Right lobe of liver (tissue), 4 donors: ENCODE results near the gene PPP1R3F.

Experiments used
- CTCF ChIP-seq, 4 donors: fragments of 200-600 bp in 3 of 4; fragments of 450-650 bp in 1 of 4; IDR thresholded peaks; one replicate each; pipeline versions ENCODE4 v1.5.1 to v1.8.0; 2016 to 2022; ENCODE audit warnings: antibody characterized with exemption in 4 of 4, mild to moderate bottlenecking in 2 of 4
- POLR2A ChIP-seq: fragments of 450-650 bp; IDR thresholded peaks from one replicate; pipeline ENCODE4 v1.6.1; 2017; ENCODE audit warnings: antibody characterized with exemption, mild to moderate bottlenecking
- donor health status: DM: no; HTN: no; CAD: no.
- donor health status: DM: no; HTN: no; CAD: no.
- donor health status: DM: no; HTN: yes; CAD: no.

DNA sequence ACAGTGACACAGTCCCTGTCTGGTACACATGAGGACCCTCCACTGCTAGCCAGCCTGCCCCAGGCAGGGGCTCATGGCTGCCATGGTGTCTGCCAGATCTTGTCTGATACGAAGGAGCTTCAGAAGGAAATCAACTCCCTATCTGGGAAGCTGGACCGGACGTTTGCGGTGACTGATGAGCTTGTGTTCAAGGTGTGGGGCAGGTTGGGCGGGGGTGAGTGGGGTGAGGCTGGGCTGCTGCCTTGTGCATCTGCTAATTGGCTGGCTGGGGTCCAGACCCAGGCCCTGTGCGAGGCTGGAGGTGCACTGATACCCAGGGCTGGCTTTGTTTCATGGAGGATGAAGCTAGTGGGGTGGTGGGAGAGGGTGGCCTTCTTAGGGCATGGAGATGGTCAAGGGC lies 20.5 kb upstream of the PPP1R3F start:
- TF ChIP-seq CTCF (IDR thresholded peaks at IDR 0.05) (no peak), POLR2A (no peak)
